HL-60 (cell line): ENCODE data around the gene KCNJ4.

ENCODE experiments used
- POLR2AphosphoS5 ChIP-seq: IDR thresholded peaks from 2 replicates; pipeline ENCODE4 v1.6.1; 2012; ENCODE audit warnings: low read depth
- SPI1 ChIP-seq: IDR thresholded peaks from 2 replicates; pipeline ENCODE4 v1.6.1; 2012; ENCODE audit warnings: low read depth, mild to moderate bottlenecking, borderline replicate concordance
- TF ChIP-seq, protein P1 (sequence below): IDR thresholded peaks from one replicate; pipeline ENCODE4 v1.5.1; 2011; ENCODE audit warnings: low read length, control low read depth, inconsistent platforms; ENCODE audit not compliant: insufficient read depth

DNA sequence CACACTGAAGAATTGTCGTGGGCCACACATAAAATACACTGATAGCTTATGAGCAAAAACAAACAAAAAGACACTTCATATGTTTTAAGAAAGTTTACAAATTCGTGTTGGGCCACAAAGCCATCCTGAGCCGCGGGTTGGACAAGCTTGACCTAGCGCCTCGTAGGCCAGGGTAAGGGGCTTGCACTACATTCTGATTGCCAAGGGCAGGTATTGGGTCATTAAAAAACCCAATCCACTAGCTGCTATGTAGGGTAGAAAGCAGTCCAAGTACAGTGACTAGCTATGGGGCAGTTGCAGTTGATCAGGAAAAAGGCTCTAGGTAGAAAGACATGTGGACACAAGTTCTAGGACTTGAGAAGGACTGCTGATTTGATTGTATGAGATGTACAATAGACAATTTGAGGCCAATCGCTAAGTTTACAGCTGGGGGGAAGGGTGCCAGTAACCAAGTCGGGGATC is 26.9 kb upstream of the KCNJ4 start:
- TF ChIP-seq SPI1 (no peak), POLR2AphosphoS5 (no peak; the same call in 1 of the 2 replicates)
- TF ChIP-seq, protein P1, sequence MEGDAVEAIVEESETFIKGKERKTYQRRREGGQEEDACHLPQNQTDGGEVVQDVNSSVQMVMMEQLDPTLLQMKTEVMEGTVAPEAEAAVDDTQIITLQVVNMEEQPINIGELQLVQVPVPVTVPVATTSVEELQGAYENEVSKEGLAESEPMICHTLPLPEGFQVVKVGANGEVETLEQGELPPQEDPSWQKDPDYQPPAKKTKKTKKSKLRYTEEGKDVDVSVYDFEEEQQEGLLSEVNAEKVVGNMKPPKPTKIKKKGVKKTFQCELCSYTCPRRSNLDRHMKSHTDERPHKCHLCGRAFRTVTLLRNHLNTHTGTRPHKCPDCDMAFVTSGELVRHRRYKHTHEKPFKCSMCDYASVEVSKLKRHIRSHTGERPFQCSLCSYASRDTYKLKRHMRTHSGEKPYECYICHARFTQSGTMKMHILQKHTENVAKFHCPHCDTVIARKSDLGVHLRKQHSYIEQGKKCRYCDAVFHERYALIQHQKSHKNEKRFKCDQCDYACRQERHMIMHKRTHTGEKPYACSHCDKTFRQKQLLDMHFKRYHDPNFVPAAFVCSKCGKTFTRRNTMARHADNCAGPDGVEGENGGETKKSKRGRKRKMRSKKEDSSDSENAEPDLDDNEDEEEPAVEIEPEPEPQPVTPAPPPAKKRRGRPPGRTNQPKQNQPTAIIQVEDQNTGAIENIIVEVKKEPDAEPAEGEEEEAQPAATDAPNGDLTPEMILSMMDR: no peak
